GM23338 (cell line): ENCODE results near the gene A3GALT2. TPM values are rescaled to one million over a fixed set of nuclear protein-coding genes. Genes with fewer than 3 reads are reported as not detected.

Experiments used
- ATAC-seq: fragments of 200-7000 bp; cut with Tn5 transposase; 3 replicates; pipeline ENCODE4 v1.9.1; 2020
- DNase-seq: peaks from one replicate; pipeline ENCODE4 v3.0.0-alpha.2; 2015; ENCODE audit warnings: low spot score
- H2AFZ ChIP-seq: fragments of 200-600 bp; sonication (generic); 2 replicates; pipeline ENCODE4 v1.8.0; 2016; ENCODE audit warnings: antibody characterized with exemption, mild to moderate bottlenecking, moderate library complexity
- H3F3A ChIP-seq: fragments of 200-600 bp; sonication (generic); replicated peaks from 2 replicates; pipeline ENCODE4 v1.8.0; 2017; ENCODE audit warnings: antibody characterized with exemption, mixed run types, low read depth
- H3K27ac ChIP-seq: fragments of 200-600 bp; sonication (generic); 2 replicates; pipeline ENCODE4 v1.6.1; 2016; ENCODE audit warnings: low read depth
- H3K27me3 ChIP-seq: fragments of 200-600 bp; sonication (generic); 2 replicates; pipeline ENCODE4 v1.8.0; 2016; ENCODE audit warnings: mild to moderate bottlenecking, mixed run types, moderate library complexity; ENCODE audit not compliant: insufficient read depth
- H3K36me3 ChIP-seq: fragments of 200-600 bp; sonication (generic); 2 replicates; pipeline ENCODE4 v1.8.0; 2016; ENCODE audit warnings: mild to moderate bottlenecking; ENCODE audit not compliant: insufficient read depth
- H3K4me1 ChIP-seq: fragments of 200-600 bp; sonication (generic); 2 replicates; pipeline ENCODE4 v1.8.0; 2016; ENCODE audit warnings: mild to moderate bottlenecking, moderate library complexity; ENCODE audit not compliant: insufficient read depth
- H3K4me2 ChIP-seq: fragments of 200-600 bp; sonication (generic); 2 replicates; pipeline ENCODE4 v1.7.1; 2017; ENCODE audit warnings: mixed run types
- H3K4me3 ChIP-seq: fragments of 200-600 bp; sonication (generic); 2 replicates; pipeline ENCODE4 v1.6.1; 2016; ENCODE audit warnings: mixed run types
- H3K79me2 ChIP-seq: fragments of 200-600 bp; sonication (generic); replicated peaks from 2 replicates; pipeline ENCODE4 v1.8.0; 2017; ENCODE audit warnings: mild to moderate bottlenecking; ENCODE audit not compliant: insufficient read depth
- H3K9me2 ChIP-seq: fragments of 200-600 bp; sonication (generic); 2 replicates; pipeline ENCODE4 v1.8.0; 2017; ENCODE audit not compliant: insufficient read depth
- H4K20me1 ChIP-seq: fragments of 200-600 bp; sonication (generic); replicated peaks from 2 replicates; pipeline ENCODE4 v1.8.0; 2017; ENCODE audit warnings: mild to moderate bottlenecking; ENCODE audit not compliant: insufficient read depth
- H3K27ac Mint-ChIP-seq: 2 replicates; pipeline ENCODE4 v1.8.0; 2020; ENCODE audit warnings: inconsistent platforms, mild to moderate bottlenecking, moderate library complexity, mixed read lengths
- H3K27me3 Mint-ChIP-seq: 3 replicates; pipeline ENCODE4 v1.8.0; 2022; ENCODE audit warnings: low read depth, mild to moderate bottlenecking, moderate library complexity, mixed read lengths, inconsistent platforms; ENCODE audit not compliant: insufficient read depth, poor library complexity
- H3K36me3 Mint-ChIP-seq: 3 replicates; pipeline ENCODE4 v1.8.0; 2021; ENCODE audit warnings: low read depth, mild to moderate bottlenecking, inconsistent platforms, moderate library complexity, mixed read lengths
- H3K4me1 Mint-ChIP-seq: 3 replicates; pipeline ENCODE4 v1.8.0; 2020; ENCODE audit warnings: mild to moderate bottlenecking, inconsistent platforms, mixed read lengths
- H3K4me3 Mint-ChIP-seq: 3 replicates; pipeline ENCODE4 v1.8.0; 2021; ENCODE audit warnings: moderate library complexity, mild to moderate bottlenecking, inconsistent platforms, mixed read lengths
- H3K9me3 Mint-ChIP-seq: 3 replicates; pipeline ENCODE4 v1.8.0; 2020; ENCODE audit warnings: moderate library complexity, mild to moderate bottlenecking, inconsistent platforms, mixed read lengths
- CTCF ChIP-seq, 2 experiments: fragments of 200-600 bp in 1 of 2; sonication (generic) in 1 of 2; conservative IDR thresholded peaks; 2 replicates each; pipeline versions ENCODE4 v1.5.1 to v1.6.1; 2016 to 2017; ENCODE audit warnings: antibody characterized with exemption in 2 of 2, low read depth in 2 of 2, mild to moderate bottlenecking in 2 of 2, moderate library complexity in 1 of 2
- EZH2 ChIP-seq: fragments of 200-600 bp; sonication (generic); IDR thresholded peaks from one replicate; pipeline ENCODE4 v1.8.0; 2017; ENCODE audit warnings: antibody characterized with exemption, mild to moderate bottlenecking, low read depth; ENCODE audit not compliant: unreplicated experiment
- EZH2phosphoT487 ChIP-seq: fragments of 200-600 bp; sonication (generic); IDR thresholded peaks from one replicate; pipeline ENCODE4 v1.8.1; 2018; ENCODE audit warnings: antibody characterized with exemption; ENCODE audit not compliant: unreplicated experiment
- STAT1 ChIP-seq: IDR thresholded peaks from one replicate; pipeline ENCODE4 v1.6.1; 2016; ENCODE audit warnings: antibody characterized with exemption; ENCODE audit not compliant: unreplicated experiment
- ZNF114 ChIP-seq: fragments of 250-450 bp; sonication (Bioruptor Pico); IDR thresholded peaks from 2 replicates; pipeline ENCODE4 v1.5.0; 2020; ENCODE audit warnings: mild to moderate bottlenecking, moderate library complexity
- ZNF331 ChIP-seq: fragments of 250-450 bp; sonication (Bioruptor Pico); IDR thresholded peaks from 2 replicates; pipeline ENCODE4 v1.5.0; 2020; ENCODE audit warnings: low read depth, mild to moderate bottlenecking, moderate library complexity
- polyA plus RNA-seq: library from polyadenylated mRNA; unstranded; fragments of >200 nt; fragmentation: Nextera tagmentation; extraction: Ambion mirVana; gene quantifications from 2 replicates; pipeline ENCODE4 v1.2.1, GENCODE V29; 2016
- total RNA-seq: library from RNA; depleted of rRNA; stranded (reverse); fragments of >200 nt; shearing (Covaris generic); gene quantifications from 2 replicates; pipeline ENCODE4 v1.2.3, GENCODE V29; 2014
- TF ChIP-seq, protein P1 (sequence below): fragments of 250-450 bp; sonication (Bioruptor Pico); IDR thresholded peaks from 2 replicates; pipeline ENCODE4 v1.5.0; 2020; ENCODE audit warnings: mild to moderate bottlenecking, moderate library complexity

Gene A3GALT2
- total and polyA plus RNA-seq, 2 experiments from 2014 or later = not detected

GRCh38 chr1:33270808-33271465 is 50.0 kb downstream of the A3GALT2 start (continued):
- TF ChIP-seq, protein P1, sequence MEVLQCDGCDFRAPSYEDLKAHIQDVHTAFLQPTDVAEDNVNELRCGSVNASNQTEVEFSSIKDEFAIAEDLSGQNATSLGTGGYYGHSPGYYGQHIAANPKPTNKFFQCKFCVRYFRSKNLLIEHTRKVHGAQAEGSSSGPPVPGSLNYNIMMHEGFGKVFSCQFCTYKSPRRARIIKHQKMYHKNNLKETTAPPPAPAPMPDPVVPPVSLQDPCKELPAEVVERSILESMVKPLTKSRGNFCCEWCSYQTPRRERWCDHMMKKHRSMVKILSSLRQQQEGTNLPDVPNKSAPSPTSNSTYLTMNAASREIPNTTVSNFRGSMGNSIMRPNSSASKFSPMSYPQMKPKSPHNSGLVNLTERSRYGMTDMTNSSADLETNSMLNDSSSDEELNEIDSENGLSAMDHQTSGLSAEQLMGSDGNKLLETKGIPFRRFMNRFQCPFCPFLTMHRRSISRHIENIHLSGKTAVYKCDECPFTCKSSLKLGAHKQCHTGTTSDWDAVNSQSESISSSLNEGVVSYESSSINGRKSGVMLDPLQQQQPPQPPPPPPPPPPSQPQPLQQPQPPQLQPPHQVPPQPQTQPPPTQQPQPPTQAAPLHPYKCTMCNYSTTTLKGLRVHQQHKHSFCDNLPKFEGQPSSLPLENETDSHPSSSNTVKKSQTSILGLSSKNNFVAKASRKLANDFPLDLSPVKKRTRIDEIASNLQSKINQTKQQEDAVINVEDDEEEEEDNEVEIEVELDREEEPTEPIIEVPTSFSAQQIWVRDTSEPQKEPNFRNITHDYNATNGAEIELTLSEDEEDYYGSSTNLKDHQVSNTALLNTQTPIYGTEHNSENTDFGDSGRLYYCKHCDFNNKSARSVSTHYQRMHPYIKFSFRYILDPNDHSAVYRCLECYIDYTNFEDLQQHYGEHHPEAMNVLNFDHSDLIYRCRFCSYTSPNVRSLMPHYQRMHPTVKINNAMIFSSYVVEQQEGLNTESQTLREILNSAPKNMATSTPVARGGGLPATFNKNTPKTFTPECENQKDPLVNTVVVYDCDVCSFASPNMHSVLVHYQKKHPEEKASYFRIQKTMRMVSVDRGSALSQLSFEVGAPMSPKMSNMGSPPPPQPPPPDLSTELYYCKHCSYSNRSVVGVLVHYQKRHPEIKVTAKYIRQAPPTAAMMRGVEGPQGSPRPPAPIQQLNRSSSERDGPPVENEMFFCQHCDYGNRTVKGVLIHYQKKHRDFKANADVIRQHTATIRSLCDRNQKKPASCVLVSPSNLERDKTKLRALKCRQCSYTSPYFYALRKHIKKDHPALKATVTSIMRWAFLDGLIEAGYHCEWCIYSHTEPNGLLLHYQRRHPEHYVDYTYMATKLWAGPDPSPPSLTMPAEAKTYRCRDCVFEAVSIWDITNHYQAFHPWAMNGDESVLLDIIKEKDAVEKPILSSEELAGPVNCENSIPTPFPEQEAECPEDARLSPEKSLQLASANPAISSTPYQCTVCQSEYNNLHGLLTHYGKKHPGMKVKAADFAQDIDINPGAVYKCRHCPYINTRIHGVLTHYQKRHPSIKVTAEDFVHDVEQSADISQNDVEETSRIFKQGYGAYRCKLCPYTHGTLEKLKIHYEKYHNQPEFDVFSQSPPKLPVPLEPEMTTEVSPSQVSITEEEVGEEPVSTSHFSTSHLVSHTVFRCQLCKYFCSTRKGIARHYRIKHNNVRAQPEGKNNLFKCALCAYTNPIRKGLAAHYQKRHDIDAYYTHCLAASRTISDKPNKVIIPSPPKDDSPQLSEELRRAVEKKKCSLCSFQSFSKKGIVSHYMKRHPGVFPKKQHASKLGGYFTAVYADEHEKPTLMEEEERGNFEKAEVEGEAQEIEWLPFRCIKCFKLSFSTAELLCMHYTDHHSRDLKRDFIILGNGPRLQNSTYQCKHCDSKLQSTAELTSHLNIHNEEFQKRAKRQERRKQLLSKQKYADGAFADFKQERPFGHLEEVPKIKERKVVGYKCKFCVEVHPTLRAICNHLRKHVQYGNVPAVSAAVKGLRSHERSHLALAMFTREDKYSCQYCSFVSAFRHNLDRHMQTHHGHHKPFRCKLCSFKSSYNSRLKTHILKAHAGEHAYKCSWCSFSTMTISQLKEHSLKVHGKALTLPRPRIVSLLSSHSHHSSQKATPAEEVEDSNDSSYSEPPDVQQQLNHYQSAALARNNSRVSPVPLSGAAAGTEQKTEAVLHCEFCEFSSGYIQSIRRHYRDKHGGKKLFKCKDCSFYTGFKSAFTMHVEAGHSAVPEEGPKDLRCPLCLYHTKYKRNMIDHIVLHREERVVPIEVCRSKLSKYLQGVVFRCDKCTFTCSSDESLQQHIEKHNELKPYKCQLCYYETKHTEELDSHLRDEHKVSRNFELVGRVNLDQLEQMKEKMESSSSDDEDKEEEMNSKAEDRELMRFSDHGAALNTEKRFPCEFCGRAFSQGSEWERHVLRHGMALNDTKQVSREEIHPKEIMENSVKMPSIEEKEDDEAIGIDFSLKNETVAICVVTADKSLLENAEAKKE (CRISPR knock-in tag) = no peak
- TF ChIP-seq CTCF (conservative IDR thresholded peaks at IDR 0.05; ENCODE audit: low read depth in 2 of 2) = no peak

DNA sequence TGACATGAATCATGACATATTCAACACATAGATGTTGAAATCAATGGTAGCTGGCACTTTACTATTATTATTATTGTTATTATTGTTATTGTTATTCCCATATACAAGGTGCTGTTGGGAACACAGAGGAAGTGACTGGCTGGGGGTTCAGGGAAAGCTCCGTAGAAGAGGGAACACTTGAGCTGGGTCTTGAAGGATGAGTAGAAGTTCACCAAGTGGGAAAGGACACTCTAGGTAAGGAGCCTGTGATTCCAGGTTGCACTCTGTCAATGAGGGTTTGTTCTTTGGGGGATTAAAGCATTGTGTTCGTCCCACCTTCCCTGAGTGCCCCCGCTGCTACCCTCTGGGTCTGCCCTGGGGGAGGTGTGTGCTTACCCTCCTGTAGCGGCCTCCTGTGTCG is 50.5 kb downstream of the A3GALT2 start:
- DNase-seq = no peak
- TF ChIP-seq EZH2 (no peak), EZH2phosphoT487 (no peak), STAT1 (no peak), ZNF114 (CRISPR knock-in tag) (no peak), ZNF331 (CRISPR knock-in tag) (no peak)
- TF ChIP-seq, protein P1 (CRISPR knock-in tag) = no peak

More for the DNA sequence above, 50.5 kb downstream of the A3GALT2 start:
- peaks cover 17% of the 10 kb centered on the region; the same call in 1 of the 2 replicates for H3K79me2 ChIP-seq
- peaks cover 10% of the 10 kb centered on the region for H3K4me1 ChIP-seq
- H3K4me1 Mint-ChIP-seq = peaks cover 53% of the 10 kb centered on the region
- H3K9me3 Mint-ChIP-seq = no peaks in the 10 kb centered on the region
- no peak overlapping the region for H3K4me3 Mint-ChIP-seq
- H3K36me3 ChIP-seq = no peaks in the 10 kb centered on the region
- peaks cover 9% of the 10 kb centered on the region for H4K20me1 ChIP-seq
- H3K4me2 ChIP-seq = no peak overlapping the region
- H3F3A ChIP-seq = no peaks in the 10 kb centered on the region
- H2AFZ ChIP-seq = no peak overlapping the region
- H3K27ac Mint-ChIP-seq = no peak overlapping the region
- no peaks in the 10 kb centered on the region for H3K9me2 ChIP-seq
- H3K36me3 Mint-ChIP-seq = peaks cover 11% of the 10 kb centered on the region
- H3K27ac ChIP-seq = no peak overlapping the region
- H3K27me3 ChIP-seq = no peaks in the 10 kb centered on the region
- no peak for ATAC-seq
- no peak overlapping the region for H3K4me3 ChIP-seq
- H3K27me3 Mint-ChIP-seq = peaks cover 12% of the 10 kb centered on the region
